ENCODE results near the gene KCNS3. TPM values are rescaled to one million over a fixed set of nuclear protein-coding genes. Genes with fewer than 3 reads are reported as not detected.

KCNS3 gene
- total RNA-seq, 1 experiment from 2014 or later, result 28.8 TPM

DNA sequence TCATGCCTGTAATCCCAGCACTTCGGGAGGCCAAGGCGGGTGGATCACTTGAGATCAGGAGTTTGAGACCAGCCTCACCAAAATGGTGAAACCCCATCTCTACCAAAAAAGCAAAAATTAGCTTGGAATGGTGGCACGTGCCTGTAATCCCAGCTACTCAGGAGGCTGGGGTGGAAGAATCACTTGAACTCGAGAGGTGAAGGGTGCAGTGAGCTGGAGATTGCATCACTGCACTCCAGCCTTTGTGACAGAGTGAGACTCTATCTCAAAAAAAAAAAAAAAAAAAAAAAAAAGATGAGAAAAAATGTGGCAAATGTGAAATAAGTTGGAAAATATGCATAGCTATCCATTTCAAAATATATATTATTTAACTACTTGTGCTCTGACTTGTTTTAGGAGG lies 65.0 kb downstream of the KCNS3 start:
- BruUV-seq (replicated peaks), result no TSS peak
- ChIA-PET CTCF (no interaction called here), POLR2A (ENCODE audit: unreplicated experiment) (no interaction called here)
- Histone ChIP-seq H3K9me2 (ENCODE audit: insufficient read depth) (no peaks in the 10 kb centered on the region), H3K36me3 (ENCODE audit: low read depth) (no peaks in the 10 kb centered on the region), H3K4me1 (replicated peaks; ENCODE audit: insufficient read depth) (no peaks in the 10 kb centered on the region), H3K4me3 (no peak overlapping the region), H3K4me2 (no peak overlapping the region), H3K27me3 (ENCODE audit: insufficient read depth, low read depth) (no peaks in the 10 kb centered on the region), H4K20me1 (ENCODE audit: insufficient read depth) (no peaks in the 10 kb centered on the region), H3K9me3 (ENCODE audit: insufficient read depth, low read depth) (no peaks in the 10 kb centered on the region; the same call in 1 of the 2 replicates), H3K79me2 (ENCODE audit: low read depth) (no peaks in the 10 kb centered on the region), H3F3A (ENCODE audit: insufficient read depth, low read depth) (no peaks in the 10 kb centered on the region), H2AFZ (no peak overlapping the region), H3K27ac (no peak overlapping the region)
- no peak for DNase-seq
- intact Hi-C loops (cut with micrococcal nuclease; ENCODE audit: unreplicated experiment), result no loop called here
- TF ChIP-seq, protein P1, sequence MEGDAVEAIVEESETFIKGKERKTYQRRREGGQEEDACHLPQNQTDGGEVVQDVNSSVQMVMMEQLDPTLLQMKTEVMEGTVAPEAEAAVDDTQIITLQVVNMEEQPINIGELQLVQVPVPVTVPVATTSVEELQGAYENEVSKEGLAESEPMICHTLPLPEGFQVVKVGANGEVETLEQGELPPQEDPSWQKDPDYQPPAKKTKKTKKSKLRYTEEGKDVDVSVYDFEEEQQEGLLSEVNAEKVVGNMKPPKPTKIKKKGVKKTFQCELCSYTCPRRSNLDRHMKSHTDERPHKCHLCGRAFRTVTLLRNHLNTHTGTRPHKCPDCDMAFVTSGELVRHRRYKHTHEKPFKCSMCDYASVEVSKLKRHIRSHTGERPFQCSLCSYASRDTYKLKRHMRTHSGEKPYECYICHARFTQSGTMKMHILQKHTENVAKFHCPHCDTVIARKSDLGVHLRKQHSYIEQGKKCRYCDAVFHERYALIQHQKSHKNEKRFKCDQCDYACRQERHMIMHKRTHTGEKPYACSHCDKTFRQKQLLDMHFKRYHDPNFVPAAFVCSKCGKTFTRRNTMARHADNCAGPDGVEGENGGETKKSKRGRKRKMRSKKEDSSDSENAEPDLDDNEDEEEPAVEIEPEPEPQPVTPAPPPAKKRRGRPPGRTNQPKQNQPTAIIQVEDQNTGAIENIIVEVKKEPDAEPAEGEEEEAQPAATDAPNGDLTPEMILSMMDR (conservative IDR thresholded peaks at IDR 0.05), result no peak
- TF ChIP-seq EZH2 (IDR thresholded peaks at IDR 0.05; ENCODE audit: low read depth), result no peak

DNA sequence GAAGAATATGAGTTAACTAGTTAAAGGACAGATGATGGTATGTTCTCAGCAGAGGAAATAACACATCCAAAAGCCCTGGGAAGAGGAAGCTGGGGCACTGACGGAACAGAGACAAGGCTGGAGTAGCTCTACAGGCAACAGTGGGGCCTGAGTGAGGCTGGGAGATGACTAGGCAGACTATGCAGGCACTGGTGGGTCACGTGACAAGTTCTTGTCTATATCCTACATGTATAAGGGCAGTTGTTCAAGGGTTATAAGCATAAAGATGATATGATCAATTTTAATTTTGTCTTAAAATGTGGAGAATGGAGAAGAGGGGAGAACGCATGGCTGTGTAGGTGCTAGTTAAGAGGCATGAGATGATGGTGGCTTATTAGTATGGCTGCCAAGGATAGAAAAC lies 68.6 kb downstream of the KCNS3 start:
- DNase-seq, result no peak
- intact Hi-C loops (cut with micrococcal nuclease; ENCODE audit: unreplicated experiment), result no loop called here
- Histone ChIP-seq H2AFZ (no peak overlapping the region), H3K9me3 (ENCODE audit: insufficient read depth, low read depth) (no peaks in the 10 kb centered on the region; the same call in 1 of the 2 replicates), H3K27ac (no peak overlapping the region), H3F3A (ENCODE audit: insufficient read depth, low read depth) (no peaks in the 10 kb centered on the region), H3K4me2 (no peak overlapping the region), H3K4me3 (no peak overlapping the region), H3K9me2 (ENCODE audit: insufficient read depth) (no peaks in the 10 kb centered on the region), H3K27me3 (ENCODE audit: insufficient read depth, low read depth) (no peaks in the 10 kb centered on the region), H3K79me2 (ENCODE audit: low read depth) (no peaks in the 10 kb centered on the region), H3K4me1 (replicated peaks; ENCODE audit: insufficient read depth) (no peaks in the 10 kb centered on the region), H4K20me1 (ENCODE audit: insufficient read depth) (no peaks in the 10 kb centered on the region), H3K36me3 (ENCODE audit: low read depth) (no peaks in the 10 kb centered on the region)
- TF ChIP-seq EZH2 (IDR thresholded peaks at IDR 0.05; ENCODE audit: low read depth), result no peak
- TF ChIP-seq, protein P1 (conservative IDR thresholded peaks at IDR 0.05), result no peak
- ChIA-PET POLR2A (ENCODE audit: unreplicated experiment) (no interaction called here), CTCF (no interaction called here)
- BruUV-seq (replicated peaks), result no TSS peak

GRCh38 chr2:17950006-17950405 lies 71.5 kb downstream of the KCNS3 start:
- Histone ChIP-seq H3K36me3 (ENCODE audit: low read depth) (no peaks in the 10 kb centered on the region), H3K4me1 (replicated peaks; ENCODE audit: insufficient read depth) (no peaks in the 10 kb centered on the region), H3K9me2 (ENCODE audit: insufficient read depth) (0 out of 2 replicates have a peak, but pooled peaks cover 4% of the 10 kb centered on the region), H3K27me3 (ENCODE audit: insufficient read depth, low read depth) (no peaks in the 10 kb centered on the region), H3K27ac (no peak overlapping the region), H3K4me2 (no peak overlapping the region), H3K79me2 (ENCODE audit: low read depth) (no peaks in the 10 kb centered on the region), H4K20me1 (ENCODE audit: insufficient read depth) (no peaks in the 10 kb centered on the region), H3K9me3 (ENCODE audit: insufficient read depth, low read depth) (no peaks in the 10 kb centered on the region), H3F3A (ENCODE audit: insufficient read depth, low read depth) (no peaks in the 10 kb centered on the region), H3K4me3 (no peak overlapping the region), H2AFZ (no peak overlapping the region)
- POLR2A ChIA-PET (ENCODE audit: unreplicated experiment), result no interaction called here
- DNase-seq, result no peak
- intact Hi-C loops (cut with micrococcal nuclease; ENCODE audit: unreplicated experiment), result no loop called here
- BruUV-seq (replicated peaks), result no TSS peak
- CTCF ChIA-PET, result no interaction called here
- TF ChIP-seq EZH2 (IDR thresholded peaks at IDR 0.05; ENCODE audit: low read depth), result no peak
- TF ChIP-seq, protein P1 (conservative IDR thresholded peaks at IDR 0.05), result no peak

Measured in PC-9 (cell line).